HG03039 (cell line): ENCODE results near the gene DTX3L.
A peak's percentile ranks its signal among the peaks of the same experiment; 100 is the strongest.
"Not testable (repeated sequence)": the region's sequence is repeated elsewhere in the genome, so short reads cannot be mapped to it uniquely, and the experiment has no call there.

Experiments used
- ATAC-seq: cut with Tn5 transposase; IDR thresholded peaks from one replicate; pipeline ENCODE4 v1.9.1; 2021; ENCODE audit warnings: mild to moderate bottlenecking, moderate library complexity; ENCODE audit not compliant: unreplicated experiment

Gene DTX3L

GRCh38 chr3:122560680-122561079 lies 3.5 kb upstream of the DTX3L start:
- no peak for ATAC-seq

GRCh38 chr3:122562923-122563716 lies 1.0 kb upstream of the DTX3L start:
- ATAC-seq = no peak

GRCh38 chr3:122563717-122564025 lies 467 bp upstream of the DTX3L start:
- ATAC-seq = no peak

GRCh38 chr3:122568131-122568530 lies 4.0 kb downstream of the DTX3L start:
- not testable (repeated sequence) for ATAC-seq

GRCh38 chr3:122568755-122569154 lies 4.6 kb downstream of the DTX3L start:
- ATAC-seq = no peak

- no peak for ATAC-seq
These were observed 8.8 kb downstream of the DTX3L start for GRCh38 chr3:122572940-122573412.

GRCh38 chr3:122576174-122576940 lies 12.2 kb downstream of the DTX3L start:
- peak; percentile 80 for ATAC-seq

GRCh38 chr3:122577409-122578031 lies 13.4 kb downstream of the DTX3L start, which contains the start of gene PARP15:
Gene PARP15 (plus strand): TSS chr3:122577650. CDS start chr3:122577668, 18 bp downstream.
- no peak for ATAC-seq

GRCh38 chr3:122578069-122578740 lies 14.1 kb downstream of the DTX3L start:
- no peak for ATAC-seq

- ATAC-seq = no peak
These were observed 16.3 kb downstream of the DTX3L start for GRCh38 chr3:122580470-122580869.

- ATAC-seq = no peak
These were observed 17.5 kb downstream of the DTX3L start for GRCh38 chr3:122581622-122582021.

GRCh38 chr3:122582390-122582789 lies 18.3 kb downstream of the DTX3L start:
- no peak for ATAC-seq

GRCh38 chr3:122586098-122586497 lies 22.0 kb downstream of the DTX3L start:
- no peak for ATAC-seq

GRCh38 chr3:122586773-122587485 lies 22.8 kb downstream of the DTX3L start:
- ATAC-seq = no peak

- ATAC-seq = no peak
These were observed 23.4 kb downstream of the DTX3L start for GRCh38 chr3:122587572-122587971.

- ATAC-seq = no peak
These were observed 25.2 kb downstream of the DTX3L start for GRCh38 chr3:122589297-122589696.

GRCh38 chr3:122590610-122591009 lies 26.5 kb downstream of the DTX3L start:
- ATAC-seq = no peak

- ATAC-seq = no peak
These were observed 29.9 kb downstream of the DTX3L start for GRCh38 chr3:122594025-122594424.

- no peak for ATAC-seq
These were observed 34.0 kb downstream of the DTX3L start for GRCh38 chr3:122598151-122598550.

- no peak for ATAC-seq
These were observed 34.4 kb downstream of the DTX3L start for GRCh38 chr3:122598556-122598955.
